GM04504 (cell line): ENCODE measurements around the gene LRFN2.

Experiments
- DNase-seq: peaks from one replicate; pipeline ENCODE4 v3.0.0-alpha.2; 2012; ENCODE audit warnings: low read depth

The LRFN2 gene

GRCh38 chr6:40349901-40350746 lies 237.0 kb downstream of the LRFN2 start:
- no peak for DNase-seq

- DNase-seq, result no peak
Measured at GRCh38 chr6:40349123-40349900, 237.9 kb downstream of the LRFN2 start.

- DNase-seq, result no peak
Measured at GRCh38 chr6:40348591-40348990, 238.6 kb downstream of the LRFN2 start.

- DNase-seq, result no peak
Measured at GRCh38 chr6:40347571-40348011, 239.6 kb downstream of the LRFN2 start.

DNA sequence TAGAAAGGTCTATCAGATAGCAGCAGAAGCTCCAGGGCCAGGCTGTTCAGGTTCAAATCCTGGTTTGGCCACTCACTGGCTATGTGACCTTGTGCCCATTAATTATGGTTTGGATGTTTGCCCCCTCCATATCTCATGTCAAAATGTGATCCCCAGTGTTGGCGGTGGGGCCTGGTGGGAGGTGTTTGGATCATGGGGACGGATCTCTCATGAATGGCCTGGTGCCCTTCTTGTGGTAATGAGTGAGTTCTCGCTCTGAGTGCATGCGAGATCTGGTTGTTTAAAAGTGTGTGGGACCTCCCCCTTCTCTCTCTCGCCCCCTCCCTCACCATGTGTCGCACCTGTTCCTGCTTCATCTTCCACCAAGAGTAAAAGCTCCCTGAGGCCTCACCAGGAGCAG lies 240.9 kb downstream of the LRFN2 start:
- DNase-seq, result no peak

DNA sequence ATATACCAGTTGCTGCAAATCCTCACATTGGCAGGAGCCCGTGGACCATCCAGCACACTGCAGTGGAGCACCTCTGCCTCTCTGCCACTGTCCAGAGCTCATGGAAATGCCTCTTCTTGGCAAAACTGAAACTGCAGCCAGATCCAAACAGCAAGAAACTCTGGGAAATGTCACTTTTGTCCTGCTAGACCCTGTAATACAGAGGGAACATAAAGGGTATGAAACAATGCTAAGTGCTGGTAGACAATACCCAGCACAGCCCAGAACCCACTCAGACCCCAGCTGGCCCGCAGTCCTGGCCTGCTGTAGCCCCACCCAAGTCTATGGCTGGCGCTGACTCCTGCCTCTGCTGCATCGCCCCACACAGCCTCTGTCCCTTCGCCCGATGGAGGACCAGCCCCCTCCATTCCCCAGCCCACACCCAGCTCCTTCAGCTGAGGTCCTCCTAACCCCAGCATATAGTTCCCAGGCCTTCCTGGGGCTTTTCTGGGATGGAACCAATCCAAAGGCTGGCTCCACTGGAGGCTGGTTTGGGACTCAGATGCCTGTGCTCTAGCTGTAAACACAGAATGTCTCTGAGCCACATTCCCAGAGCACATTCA lies 242.5 kb downstream of the LRFN2 start:
- no peak for DNase-seq

- DNase-seq, result no peak
Measured at GRCh38 chr6:40343877-40344565, 243.1 kb downstream of the LRFN2 start.

GRCh38 chr6:40343318-40343876 lies 243.8 kb downstream of the LRFN2 start:
- DNase-seq, result no peak

GRCh38 chr6:40342723-40343122 lies 244.4 kb downstream of the LRFN2 start:
- DNase-seq, result no peak

DNA sequence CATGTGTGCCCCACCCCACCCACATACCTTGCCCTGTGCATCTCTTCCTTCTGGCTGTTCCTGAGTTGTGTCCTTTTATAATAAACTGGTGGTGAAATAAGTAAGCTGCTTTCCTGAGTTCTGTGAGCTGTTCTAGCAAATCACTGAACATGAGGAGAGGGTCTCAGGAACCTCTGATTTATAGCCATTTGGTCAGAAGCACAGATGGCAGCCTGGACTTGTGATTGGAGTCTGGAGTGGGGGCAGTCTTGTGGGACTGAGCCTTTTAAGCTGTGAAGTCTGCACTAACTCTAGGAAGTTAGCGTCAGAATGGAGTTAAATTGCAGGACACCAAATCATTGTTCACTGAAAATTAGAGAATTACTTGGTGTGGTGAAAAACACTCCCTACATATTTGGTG lies 245.4 kb downstream of the LRFN2 start:
- DNase-seq, result no peak
